Transverse colon (tissue), 4 donors: ENCODE data around the gene AOC3. TPM values are rescaled to one million over a fixed set of nuclear protein-coding genes. Genes with fewer than 3 reads are reported as not detected.

Experiments used
- DNase-seq: peaks from one replicate; pipeline ENCODE4 v3.0.0-alpha.2; 2019
- H3K27ac ChIP-seq, 4 donors: fragments of 200-600 bp; sonication (generic); 2 replicates each; pipeline ENCODE4 v1.5.1; 2016 to 2018; ENCODE audit warnings: inconsistent platforms in 4 of 4
- H3K27me3 ChIP-seq: fragments of 200-600 bp; sonication (generic); 2 replicates; pipeline ENCODE4 v1.5.1; 2017; ENCODE audit warnings: inconsistent platforms
- H3K36me3 ChIP-seq, 4 donors: fragments of 200-600 bp; sonication (generic); 2 replicates each; pipeline ENCODE4 v1.5.1; 2017 to 2019; ENCODE audit warnings: inconsistent platforms in 4 of 4
- H3K4me1 ChIP-seq, 4 donors: fragments of 200-600 bp; sonication (generic); 2 replicates each; pipeline ENCODE4 v1.5.1; 2017 to 2020; ENCODE audit warnings: inconsistent platforms in 4 of 4
- H3K4me3 ChIP-seq, 4 donors: fragments of 200-600 bp; sonication (generic); 1 replicate in 1 of 4; 2 replicates in 3 of 4; pipeline versions ENCODE4 v1.5.1 to v1.6.1; 2017 to 2019; ENCODE audit warnings: inconsistent platforms in 4 of 4
- H3K9me3 ChIP-seq, 2 donors: fragments of 200-600 bp; sonication (generic); 2 replicates each; pipeline ENCODE4 v1.5.1; 2017 to 2019; ENCODE audit warnings: inconsistent platforms in 2 of 2
- EP300 ChIP-seq: sonication (generic); formaldehyde crosslinking; IDR thresholded peaks from one replicate; pipeline ENCODE4 v1.6.1; 2017; ENCODE audit warnings: antibody characterized with exemption, low read depth
- POLR2A ChIP-seq: fragments of 450-650 bp; IDR thresholded peaks from one replicate; pipeline ENCODE4 v1.6.1; 2016; ENCODE audit warnings: antibody characterized with exemption, mild to moderate bottlenecking, moderate library complexity
- POLR2AphosphoS5 ChIP-seq, 3 donors: sonication (generic); formaldehyde crosslinking; IDR thresholded peaks; one replicate each; pipeline ENCODE4 v1.6.1; 2016; ENCODE audit warnings: antibody characterized with exemption in 3 of 3
- WGBS, 2 donors: methylation state at CpG; one replicate each; pipeline ENCODE4 v1.1.5; 2018; ENCODE audit warnings: low coverage in 1 of 2; 5-methylcytosine and 5-hydroxymethylcytosine counted together
- in situ Hi-C, 4 donors: fragments of 200-750 bp; cut with MboI; loops; one replicate each; pipeline versions ENCODE4 v1.15.0 to v1.15.1; 2017; ENCODE audit warnings: low sequenced_read_pairs in 3 of 4, low pct_ligation_motif_present in 1 of 4, low pct_unique_long_range_greater_than_20kb in 1 of 4
- intact Hi-C: fragments of 100-400 bp; cut with DNase I; formaldehyde crosslinking; loops from one replicate; pipeline ENCODE4 v1.15.1; 2023; ENCODE audit warnings: low total_unique reads
- total RNA-seq, 4 donors: library from RNA; depleted of rRNA; stranded (reverse); fragments of >200 nt; gene quantifications; one replicate each; pipeline ENCODE4 v1.1.0, GENCODE V29; 2016
- TF ChIP-seq, protein P1 (sequence below), 5 experiments: fragments of 200-600 bp in 3 of 5; fragments of 450-650 bp in 2 of 5; sonication (generic) in 3 of 5; IDR thresholded peaks; 1 replicate in 2 of 5; 2 replicates in 3 of 5; pipeline ENCODE4 v1.5.1; 2016 to 2017; ENCODE audit warnings: antibody characterized with exemption in 5 of 5, inconsistent platforms in 3 of 5, mild to moderate bottlenecking in 2 of 5, moderate library complexity in 1 of 5

Gene AOC3
- total RNA-seq, 4 donors from 2014 or later = 14.3 to 134 (median 35.2) TPM

DNA sequence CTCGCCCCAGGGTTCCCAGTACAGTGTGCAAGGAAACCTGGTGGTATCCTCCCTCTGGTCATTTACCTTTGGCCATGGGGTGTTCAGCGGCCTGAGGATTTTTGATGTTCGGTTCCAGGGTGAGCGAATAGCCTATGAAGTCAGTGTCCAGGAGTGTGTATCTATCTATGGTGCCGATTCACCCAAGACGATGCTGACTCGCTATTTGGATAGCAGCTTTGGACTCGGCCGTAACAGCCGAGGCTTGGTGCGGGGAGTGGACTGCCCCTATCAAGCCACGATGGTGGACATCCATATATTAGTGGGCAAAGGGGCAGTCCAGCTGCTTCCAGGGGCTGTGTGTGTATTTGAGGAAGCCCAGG, 5.5 kb upstream of the AOC3 start:
- H3K36me3 ChIP-seq = peaks cover 0 to 7% (median 3%) of the 10 kb centered on the region in 4 donors
- in situ Hi-C loops = loop anchor here (10.0 to 25.0 kb wide), 4 partner anchors 79 to 467 kb away; no protein-coding TSS in a partner anchor
- WGBS, 2 donors = 94% methylated on average over 12 of the region's 12 CpGs; no CpG with 5 or more reads in 1 of the 2 donors
- H3K4me3 ChIP-seq = no peak overlapping the region
- H3K27me3 ChIP-seq = peaks cover 18% of the 10 kb centered on the region
- intact Hi-C loops = no loop called here
- H3K27ac ChIP-seq = no peak overlapping the region
- no peaks in the 10 kb centered on the region for H3K9me3 ChIP-seq
- TF ChIP-seq, protein P1, sequence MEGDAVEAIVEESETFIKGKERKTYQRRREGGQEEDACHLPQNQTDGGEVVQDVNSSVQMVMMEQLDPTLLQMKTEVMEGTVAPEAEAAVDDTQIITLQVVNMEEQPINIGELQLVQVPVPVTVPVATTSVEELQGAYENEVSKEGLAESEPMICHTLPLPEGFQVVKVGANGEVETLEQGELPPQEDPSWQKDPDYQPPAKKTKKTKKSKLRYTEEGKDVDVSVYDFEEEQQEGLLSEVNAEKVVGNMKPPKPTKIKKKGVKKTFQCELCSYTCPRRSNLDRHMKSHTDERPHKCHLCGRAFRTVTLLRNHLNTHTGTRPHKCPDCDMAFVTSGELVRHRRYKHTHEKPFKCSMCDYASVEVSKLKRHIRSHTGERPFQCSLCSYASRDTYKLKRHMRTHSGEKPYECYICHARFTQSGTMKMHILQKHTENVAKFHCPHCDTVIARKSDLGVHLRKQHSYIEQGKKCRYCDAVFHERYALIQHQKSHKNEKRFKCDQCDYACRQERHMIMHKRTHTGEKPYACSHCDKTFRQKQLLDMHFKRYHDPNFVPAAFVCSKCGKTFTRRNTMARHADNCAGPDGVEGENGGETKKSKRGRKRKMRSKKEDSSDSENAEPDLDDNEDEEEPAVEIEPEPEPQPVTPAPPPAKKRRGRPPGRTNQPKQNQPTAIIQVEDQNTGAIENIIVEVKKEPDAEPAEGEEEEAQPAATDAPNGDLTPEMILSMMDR (IDR thresholded peaks at IDR 0.05) = no peak
- TF ChIP-seq EP300 (no peak), POLR2A (no peak), POLR2AphosphoS5 (IDR thresholded peaks at IDR 0.05) (no peak)
- no peak for DNase-seq
- H3K4me1 ChIP-seq = peaks cover 5 to 15% (median 12%) of the 10 kb centered on the region in 4 donors

DNA sequence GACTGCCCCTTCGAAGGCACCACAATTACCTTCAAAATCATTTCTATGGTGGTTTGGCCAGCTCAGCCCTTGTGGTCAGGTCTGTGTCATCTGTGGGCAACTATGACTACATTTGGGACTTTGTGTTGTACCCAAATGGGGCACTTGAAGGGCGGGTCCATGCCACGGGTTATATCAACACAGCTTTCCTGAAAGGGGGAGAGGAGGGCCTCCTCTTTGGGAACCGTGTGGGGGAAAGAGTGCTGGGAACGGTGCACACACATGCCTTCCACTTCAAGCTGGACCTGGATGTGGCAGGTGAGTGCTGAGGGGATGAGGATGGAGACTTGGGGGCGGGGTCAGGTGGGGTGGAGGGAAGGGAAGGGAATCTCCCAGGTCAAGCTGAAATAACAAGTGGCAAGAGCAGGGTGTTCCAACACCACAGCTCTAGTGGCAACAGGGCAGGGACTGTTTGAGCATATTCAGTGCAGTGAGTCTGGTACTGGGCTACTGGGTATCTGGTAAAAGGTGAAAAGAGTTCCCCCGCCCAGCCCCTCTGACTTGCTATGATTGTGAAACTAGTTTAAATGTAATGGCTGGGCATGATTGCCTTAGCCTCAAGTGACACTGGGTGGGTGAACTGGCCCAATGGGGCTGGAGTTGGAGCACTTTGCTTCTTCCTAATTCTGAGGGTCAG, 4.9 kb upstream of the AOC3 start:
- intact Hi-C loops = no loop called here
- peaks cover 5 to 17% (median 13%) of the 10 kb centered on the region in 4 donors for H3K4me1 ChIP-seq
- H3K27ac ChIP-seq = no peak overlapping the region
- no peaks in the 10 kb centered on the region for H3K9me3 ChIP-seq
- no peak overlapping the region for H3K4me3 ChIP-seq
- in situ Hi-C loops = loop anchor here (10.0 to 25.0 kb wide), 4 partner anchors 79 to 466 kb away; no protein-coding TSS in a partner anchor
- peaks cover 23% of the 10 kb centered on the region for H3K27me3 ChIP-seq
- H3K36me3 ChIP-seq = peaks cover 0 to 5% (median 2%) of the 10 kb centered on the region in 4 donors
- DNase-seq = no peak
- TF ChIP-seq EP300 = no peak
- TF ChIP-seq POLR2AphosphoS5 (IDR thresholded peaks at IDR 0.05) = no peak
- TF ChIP-seq, protein P1 (IDR thresholded peaks at IDR 0.05) = no peak
- no peak for TF ChIP-seq POLR2A
- 67 to 72% methylated on average over 3 to 7 of the region's 7 CpGs for WGBS, 2 donors

DNA sequence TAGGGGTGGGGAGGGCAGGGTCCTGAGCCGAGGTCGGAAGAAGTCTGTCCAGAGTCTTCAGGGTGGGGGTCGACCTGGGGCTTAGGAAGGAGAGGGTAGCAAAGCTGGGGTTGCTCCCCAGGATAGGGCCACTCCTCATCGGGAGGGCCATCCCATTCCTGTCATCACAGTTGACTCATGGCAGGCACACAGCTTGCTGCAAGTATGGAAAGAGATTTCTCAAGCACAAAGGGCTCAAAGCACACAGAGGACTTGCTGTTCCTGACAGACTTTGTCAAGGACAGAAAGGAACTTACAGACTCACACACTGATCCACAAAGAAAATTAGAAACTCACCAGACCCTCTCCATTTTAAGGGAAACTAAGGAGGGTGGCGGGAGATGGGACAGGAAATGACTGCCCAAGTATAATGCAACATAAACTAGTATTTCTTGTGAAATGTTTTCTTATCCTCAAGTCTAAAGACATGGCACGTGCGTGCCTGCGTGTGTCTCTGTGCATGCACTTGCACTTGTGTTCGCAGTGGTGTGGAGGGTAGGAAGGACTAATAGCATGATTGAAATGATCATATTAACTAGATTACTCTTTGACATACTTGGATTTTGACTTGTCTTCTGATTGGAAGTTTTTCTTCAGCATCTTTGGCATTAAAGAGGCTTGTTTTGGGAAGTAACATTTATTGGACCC, 4.3 kb upstream of the AOC3 start:
- intact Hi-C loops = no loop called here
- Histone ChIP-seq H3K9me3 (no peaks in the 10 kb centered on the region), H3K4me3 (no peak overlapping the region), H3K27me3 (peaks cover 23% of the 10 kb centered on the region), H3K4me1 (peaks cover 5 to 17% (median 13%) of the 10 kb centered on the region in 4 donors), H3K36me3 (peaks cover 0 to 5% (median 2%) of the 10 kb centered on the region in 4 donors), H3K27ac (peak overlapping the region in 1 of 4 donors; percentile 8)
- DNase-seq = no peak
- in situ Hi-C loops = loop anchor here (10.0 to 25.0 kb wide), 4 partner anchors 78 to 466 kb away; no protein-coding TSS in a partner anchor
- 66 to 100% methylated on average over 1 to 9 of the region's 9 CpGs for WGBS, 2 donors
- TF ChIP-seq, protein P1 (IDR thresholded peaks at IDR 0.05) = no peak
- TF ChIP-seq EP300 (no peak), POLR2A (no peak), POLR2AphosphoS5 (IDR thresholded peaks at IDR 0.05) (no peak)

DNA sequence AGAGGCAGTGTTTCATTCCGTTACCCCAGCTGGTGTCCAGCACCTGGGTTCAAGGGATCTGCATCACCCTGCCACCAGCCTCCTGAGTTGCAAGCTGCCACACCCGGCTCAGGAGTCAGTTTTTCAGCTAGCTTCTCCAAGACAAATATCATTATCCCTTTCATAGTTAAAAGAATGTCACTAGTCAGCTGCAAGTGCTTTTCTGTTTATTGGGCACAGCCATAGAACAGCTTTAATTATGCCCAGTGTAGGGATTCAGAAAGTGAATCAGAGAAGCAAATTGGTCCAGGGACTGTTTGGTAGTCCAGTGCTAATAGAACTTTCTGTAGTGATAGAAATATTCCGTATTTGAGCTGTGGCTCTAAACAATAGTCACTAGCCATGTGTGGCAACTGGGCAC, 2.9 kb upstream of the AOC3 start:
- TF ChIP-seq, protein P1 (IDR thresholded peaks at IDR 0.05) = no peak
- no peak for TF ChIP-seq EP300
- TF ChIP-seq POLR2AphosphoS5 (IDR thresholded peaks at IDR 0.05) = no peak
- TF ChIP-seq POLR2A = no peak
- intact Hi-C loops = no loop called here
- no peak overlapping the region for H3K27ac ChIP-seq

More for the DNA sequence above, 2.9 kb upstream of the AOC3 start:
- Histone ChIP-seq H3K4me3 (no peak overlapping the region), H3K4me1 (peaks cover 5 to 17% (median 13%) of the 10 kb centered on the region in 4 donors), H3K9me3 (no peaks in the 10 kb centered on the region), H3K36me3 (peaks cover 0 to 4% (median 0%) of the 10 kb centered on the region in 4 donors), H3K27me3 (peaks cover 23% of the 10 kb centered on the region)
- in situ Hi-C loops = loop anchor here (10.0 to 25.0 kb wide), 4 partner anchors 77 to 464 kb away; no protein-coding TSS in a partner anchor
- DNase-seq = no peak
- 29 to 55% methylated on average over 1 to 3 of the region's 3 CpGs for WGBS, 2 donors
